ENCODE measurements around the gene GRM1. TPM values are rescaled to one million over a fixed set of nuclear protein-coding genes. Genes with fewer than 3 reads are reported as not detected.

GRM1 gene
- total and polyA plus RNA-seq, 2 of the 4 experiments (the other 2 are of a cell fraction) = not detected

GRCh38 chr6:146191166-146191565, 162.3 kb downstream of the GRM1 start:
- no peaks in the 10 kb centered on the region for H4K20me1 ChIP-seq (ENCODE audit: insufficient read depth, low read length)
- no peak overlapping the region for H4K5ac ChIP-seq (ENCODE audit: low read depth, low read length)
- ChIA-PET CTCF (no interaction called here), POLR2A (ENCODE audit: unreplicated experiment) (no interaction called here)
- no peak overlapping the region for H3K23ac ChIP-seq (ENCODE audit: low read depth, low read length)
- in situ Hi-C loops (cut with MboI; ENCODE audit: low sequenced_read_pairs) = no loop called here
- H2AFZ ChIP-seq (replicated peaks; ENCODE audit: low read length, poor library complexity) = no peak overlapping the region
- no peaks in the 10 kb centered on the region for H3K4me1 ChIP-seq (ENCODE audit: control insufficient read depth, insufficient read depth, low read length)
- no peaks in the 10 kb centered on the region for H3K36me3 ChIP-seq (ENCODE audit: control insufficient read depth, insufficient read depth, low read length)
- no peak overlapping the region for H2BK15ac ChIP-seq (ENCODE audit: low read depth, low read length)
- H2BK120ac ChIP-seq (ENCODE audit: low read depth, low read length) = no peak overlapping the region
- no CpG with 5 or more reads among the region's 3 CpGs for WGBS, 2 experiments (ENCODE audit: extremely low coverage in 2 of 2, insufficient read length in 1 of 2)
- no peak overlapping the region for H3K4me2 ChIP-seq (ENCODE audit: low read depth, low read length)
- H2AK9ac ChIP-seq (replicated peaks; ENCODE audit: low read depth, low read length, poor library complexity) = no peak overlapping the region
- no peak overlapping the region for H3K18ac ChIP-seq (ENCODE audit: low read depth, low read length)
- no peaks in the 10 kb centered on the region for H3K9me1 ChIP-seq (ENCODE audit: insufficient read depth, low read length)
- dilution Hi-C loops (cut with HindIII; ENCODE audit: low sequenced_read_pairs, unreplicated experiment) = no loop called here
- no peak overlapping the region for H2BK20ac ChIP-seq (ENCODE audit: low read depth, low read length)
- H2BK5ac ChIP-seq (ENCODE audit: low read depth, low read length, poor library complexity, severe bottlenecking) = no peak overlapping the region
- H2AK5ac ChIP-seq (ENCODE audit: low read depth, low read length) = no peak overlapping the region
- H3K9me3 ChIP-seq (ENCODE audit: control insufficient read depth, insufficient read depth, low read length) = no peaks in the 10 kb centered on the region; the same call in 1 of the 2 replicates
- no peak overlapping the region for H3K9ac ChIP-seq (ENCODE audit: low read depth, low read length)
- ATAC-seq (ENCODE audit: low read depth) (no peak), DNase-seq (no peak)
- TF ChIP-seq USF2 (IDR thresholded peaks at IDR 0.05; ENCODE audit: low read depth, low read length) = no peak
- TF ChIP-seq POLR2A (IDR thresholded peaks at IDR 0.05; ENCODE audit: low read depth, low read length) = no peak
- TF ChIP-seq BHLHE40 (IDR thresholded peaks at IDR 0.05; ENCODE audit: low read depth, low read length) = no peak
- TF ChIP-seq MAZ (IDR thresholded peaks at IDR 0.05; ENCODE audit: borderline replicate concordance, low read depth, low read length) = no peak
- TF ChIP-seq CEBPB (IDR thresholded peaks at IDR 0.05; ENCODE audit: low read depth, low read length) = no peak
- TF ChIP-seq RCOR1 (IDR thresholded peaks at IDR 0.05; ENCODE audit: insufficient replicate concordance, low read length) = no peak
- TF ChIP-seq MXI1 (IDR thresholded peaks at IDR 0.05; ENCODE audit: borderline replicate concordance, low read depth, low read length) = no peak
- TF ChIP-seq RFX5 (IDR thresholded peaks at IDR 0.05; ENCODE audit: low read depth, low read length) = no peak
- no peak for TF ChIP-seq CTCF (conservative IDR thresholded peaks at IDR 0.05; ENCODE audit: low read depth, low read length)
- no peak for TF ChIP-seq SMC3 (IDR thresholded peaks at IDR 0.05; ENCODE audit: low read depth, low read length)
- no peak for TF ChIP-seq CHD1 (IDR thresholded peaks at IDR 0.05; ENCODE audit: low read depth, low read length)
- no peak for TF ChIP-seq NFE2L2 (IDR thresholded peaks at IDR 0.05; ENCODE audit: low read depth, low read length)
- no peak for TF ChIP-seq MAFK (IDR thresholded peaks at IDR 0.05; ENCODE audit: low read depth, low read length)
- TF ChIP-seq FOS (IDR thresholded peaks at IDR 0.05; ENCODE audit: low read depth, low read length) = no peak
- TF ChIP-seq RAD21 (IDR thresholded peaks at IDR 0.05; ENCODE audit: low read length) = no peak
- no peak for TF ChIP-seq ELK1 (IDR thresholded peaks at IDR 0.05; ENCODE audit: borderline replicate concordance, low read depth, low read length)
- no TSS peak for BruUV-seq (replicated peaks)
- H4K8ac ChIP-seq (ENCODE audit: low read depth in 2 of 2, low read length in 2 of 2) = no peak overlapping the region
- H3K14ac ChIP-seq (replicated peaks; ENCODE audit: low read depth, low read length) = no peak overlapping the region
- H4K91ac ChIP-seq (ENCODE audit: insufficient read depth, low read depth, low read length) = no peak overlapping the region
- H3K56ac ChIP-seq (ENCODE audit: extremely low read depth, insufficient read depth, low read length) = no peak overlapping the region
- H3K4me3 ChIP-seq (ENCODE audit: insufficient read depth, low read depth, low read length) = no peak overlapping the region
- no peak overlapping the region for H3K4ac ChIP-seq (ENCODE audit: low read depth, low read length)
- no peak overlapping the region for H3K27ac ChIP-seq (ENCODE audit: insufficient read depth, low read length)
- H3K27me3 ChIP-seq (ENCODE audit: control insufficient read depth, insufficient read depth, low read length) = no peaks in the 10 kb centered on the region
- no peaks in the 10 kb centered on the region for H3K79me1 ChIP-seq (ENCODE audit: low read depth in 1 of 2, low read length in 2 of 2)
- intact Hi-C loops (cut with micrococcal nuclease) = no loop called here

All from IMR-90 (cell line).